NCI-H2081 (cell line): Measurements from ENCODE around the gene CNTN2.

Source experiments
- DNase-seq, 2 experiments: peaks; one replicate each; lab custom pipeline; 2025; lab: John Stamatoyannopoulos, UW

The CNTN2 gene

GRCh38 chr1:205018381-205018780 is 24.6 kb upstream of the CNTN2 start:
- DNase-seq: no peak

- no peak for DNase-seq
Measured at GRCh38 chr1:205020466-205020865, 22.5 kb upstream of the CNTN2 start.

DNA sequence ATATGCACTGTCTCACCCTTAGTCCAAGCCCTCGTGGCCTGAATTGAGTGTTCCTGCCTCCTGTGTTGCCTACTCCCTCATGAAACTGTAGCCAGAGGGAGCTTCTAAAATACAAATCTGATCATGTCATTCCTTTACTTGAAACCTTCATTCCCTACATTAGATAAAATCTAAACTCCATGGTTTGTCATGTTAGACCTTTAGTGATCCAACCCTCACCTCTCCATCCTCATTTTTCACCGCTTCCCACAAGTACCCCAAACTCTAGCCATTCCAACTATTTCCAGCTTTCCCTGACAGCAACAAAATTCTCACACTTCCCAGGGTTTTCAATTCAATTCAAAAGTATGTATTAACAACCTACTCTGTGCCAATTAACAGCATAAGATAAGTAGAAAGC is 18.3 kb upstream of the CNTN2 start:
- DNase-seq: no peak

DNA sequence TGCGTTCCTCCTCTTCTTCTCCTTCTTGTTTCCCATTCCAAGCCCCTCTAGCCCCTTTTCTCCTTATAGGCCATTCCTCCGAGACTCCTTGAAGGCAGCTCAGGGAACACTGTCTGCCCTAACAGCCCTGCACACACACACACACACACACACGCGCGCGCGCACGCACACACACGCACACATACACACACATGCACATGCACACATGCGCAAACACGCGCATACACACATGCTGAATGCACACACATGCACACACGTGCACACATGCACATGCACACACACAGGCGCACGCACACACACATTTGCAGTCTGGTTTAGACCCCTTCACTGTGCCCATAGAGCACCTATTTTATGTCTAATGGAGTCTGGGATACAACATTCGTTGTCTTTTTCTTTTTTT is 17.8 kb upstream of the CNTN2 start:
- DNase-seq: no peak

- no peak for DNase-seq
Measured at GRCh38 chr1:205026181-205026580, 16.8 kb upstream of the CNTN2 start.

DNA sequence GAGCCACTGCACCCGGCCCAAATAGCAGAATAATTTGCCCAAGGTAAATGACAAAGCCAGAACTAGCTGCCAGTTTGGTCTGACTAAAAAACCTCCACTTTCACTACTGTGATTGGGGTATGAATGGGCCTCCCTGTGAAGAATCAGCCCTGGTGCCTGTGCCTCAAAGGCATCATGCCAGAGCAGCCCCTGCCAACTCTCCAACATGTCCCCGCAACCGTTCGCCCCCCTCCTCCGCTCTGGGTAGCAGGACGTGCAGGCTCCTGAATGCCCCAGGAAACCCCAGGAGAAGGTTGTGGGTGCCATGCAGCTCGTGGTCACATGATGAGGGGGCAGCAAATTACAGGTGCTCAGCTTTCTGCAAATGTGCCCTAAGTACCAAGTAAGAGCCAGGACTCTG is 14.6 kb upstream of the CNTN2 start:
- DNase-seq: no peak

GRCh38 chr1:205028924-205029323 is 14.1 kb upstream of the CNTN2 start:
- DNase-seq: no peak

DNA sequence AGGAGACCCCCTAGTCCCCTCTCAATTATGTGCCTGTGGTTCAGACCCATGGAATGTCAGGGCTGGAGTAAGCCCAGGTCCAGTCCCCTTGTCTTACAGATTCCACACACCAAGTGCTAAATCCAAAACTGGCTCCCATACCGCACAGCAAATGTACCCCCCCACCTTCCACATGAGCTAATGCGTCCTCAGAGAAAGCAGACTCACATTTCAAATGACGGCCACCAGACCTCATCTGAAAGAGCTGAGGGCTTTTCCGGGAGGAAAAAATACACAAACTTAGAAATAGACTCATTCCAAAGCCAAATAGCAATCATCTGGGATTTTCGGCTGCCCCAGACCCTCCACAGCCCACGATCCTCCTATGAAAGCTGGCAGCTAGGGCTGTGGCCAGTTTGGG is 12.8 kb upstream of the CNTN2 start:
- no peak for DNase-seq

GRCh38 chr1:205030896-205031295 is 12.1 kb upstream of the CNTN2 start:
- DNase-seq: no peak

DNA sequence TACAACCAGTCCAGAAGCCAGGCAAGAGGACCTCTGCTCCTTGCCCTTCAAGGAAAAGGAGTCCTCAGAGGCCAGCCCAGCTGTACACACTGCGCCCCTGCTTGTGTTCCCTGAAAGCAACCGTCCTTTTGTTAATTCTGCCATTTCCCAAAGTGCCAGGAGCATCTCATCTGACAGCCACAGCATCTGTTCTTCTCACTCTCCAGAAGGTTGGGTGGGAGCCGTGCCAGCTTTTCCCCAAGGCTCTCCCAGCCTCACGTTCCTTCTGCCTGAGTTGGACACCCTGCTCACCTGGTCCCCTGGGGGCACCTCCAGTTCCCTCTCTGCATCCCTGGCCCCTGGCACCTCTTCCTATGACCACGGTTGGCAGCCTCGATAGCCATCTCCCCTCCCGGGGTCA is 10.5 kb upstream of the CNTN2 start:
- no peak for DNase-seq

- DNase-seq: no peak
Measured at GRCh38 chr1:205037539-205037938, 5.5 kb upstream of the CNTN2 start.

GRCh38 chr1:205038132-205038786 is 4.8 kb upstream of the CNTN2 start:
- DNase-seq: no peak

DNA sequence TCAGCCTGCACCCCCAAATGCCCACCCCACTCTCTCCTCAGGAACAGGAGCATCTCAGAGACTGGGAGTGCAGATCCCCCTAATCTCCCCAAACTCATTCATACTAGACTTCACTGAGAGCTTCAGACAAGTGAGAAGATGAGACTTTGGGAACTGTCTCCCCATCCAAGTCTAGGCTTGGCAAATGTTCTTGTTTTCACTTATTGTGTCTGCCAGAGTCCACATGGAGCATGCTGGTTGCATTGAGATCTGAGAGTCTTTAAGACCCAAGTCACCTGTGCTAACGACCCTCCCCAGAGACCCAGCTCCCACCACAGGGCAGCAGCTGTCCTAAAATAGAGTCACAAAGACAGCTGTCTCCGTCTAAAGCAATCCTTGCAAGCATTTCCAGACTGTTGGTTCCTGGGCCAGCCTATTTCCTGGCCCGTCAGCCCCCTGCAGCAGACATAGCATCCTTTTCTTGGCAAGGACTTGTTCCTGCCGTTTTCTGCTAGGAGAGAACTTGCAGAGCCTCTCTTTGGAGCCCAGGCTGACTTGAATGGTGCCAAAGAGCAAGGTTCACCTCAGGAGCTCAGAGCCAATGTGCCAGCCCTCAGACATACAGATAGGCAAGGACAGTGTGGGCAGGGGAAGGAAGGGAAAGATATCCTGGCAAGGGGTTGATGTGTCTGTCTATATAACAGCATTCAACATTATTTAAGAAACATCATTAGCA is 1.9 kb upstream of the CNTN2 start:
- DNase-seq: no peak

DNA sequence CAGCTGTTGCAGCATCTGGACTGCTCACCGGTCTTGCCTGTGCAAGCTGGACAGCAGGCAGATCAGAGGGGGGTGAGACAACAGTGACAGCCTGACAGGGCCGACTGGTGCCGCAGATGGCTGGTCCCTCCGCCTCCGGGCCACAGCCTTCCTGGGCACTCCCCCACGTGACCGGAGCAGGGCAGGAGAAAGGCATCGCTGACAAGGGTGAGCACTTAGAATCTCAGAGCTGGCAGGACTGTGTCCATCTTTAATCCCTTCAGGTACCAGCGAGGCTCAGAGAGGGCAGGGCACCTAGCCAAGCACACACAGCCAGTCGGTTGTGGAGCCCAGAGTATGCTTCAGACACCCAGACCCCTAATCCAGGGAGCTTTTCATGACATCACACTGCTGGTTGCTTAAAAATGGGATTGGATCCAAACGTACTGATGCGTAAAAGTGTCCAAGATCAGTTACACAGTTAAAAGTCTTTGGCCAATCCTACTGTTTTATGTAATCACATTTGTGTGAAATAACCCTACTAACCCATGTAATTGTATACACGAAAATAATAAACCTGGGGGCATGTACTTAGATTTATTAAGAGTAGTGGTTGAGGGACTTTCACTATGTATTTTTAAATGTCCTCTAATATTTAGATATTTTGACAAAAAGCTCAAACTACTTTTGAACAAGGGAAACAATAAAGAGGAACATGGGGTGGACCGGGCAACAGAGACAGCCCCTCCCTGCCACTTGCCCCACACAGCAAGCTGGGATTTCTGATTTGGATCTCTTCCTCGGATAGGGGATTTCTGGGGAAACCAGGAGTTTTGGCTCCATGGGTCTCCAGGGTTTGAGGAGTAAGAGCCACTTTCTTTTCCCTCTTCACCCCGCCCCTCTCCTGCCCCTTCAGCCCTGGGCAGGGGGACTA is 758 bp upstream of the CNTN2 start:
- no peak for DNase-seq

- no peak for DNase-seq
Measured at GRCh38 chr1:205043866-205044265, 854 bp downstream of the CNTN2 start.

- DNase-seq: no peak
Measured at GRCh38 chr1:205044741-205045140, 1.7 kb downstream of the CNTN2 start.

- DNase-seq: no peak
Measured at GRCh38 chr1:205045146-205045545, 2.1 kb downstream of the CNTN2 start.

DNA sequence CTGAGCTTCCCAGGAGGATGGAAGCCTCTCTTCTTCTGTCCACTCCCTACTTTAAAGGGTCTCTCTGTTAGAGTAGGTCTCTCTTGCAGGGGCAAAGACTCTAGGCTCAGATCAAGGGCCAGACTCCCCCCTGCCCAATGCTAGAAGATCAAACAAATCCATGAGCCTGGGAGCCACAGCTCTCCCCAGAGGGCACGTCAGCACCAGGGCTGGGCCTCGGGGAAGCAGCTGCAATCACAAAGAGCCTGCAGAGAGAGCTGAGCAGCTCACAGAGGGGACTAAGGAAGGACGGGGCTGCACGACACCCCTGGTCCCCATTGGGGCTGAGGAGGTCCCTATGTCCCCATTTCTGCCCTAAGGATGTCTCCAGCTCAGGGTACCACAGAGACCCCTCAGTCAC is 3.9 kb downstream of the CNTN2 start:
- DNase-seq: no peak

DNA sequence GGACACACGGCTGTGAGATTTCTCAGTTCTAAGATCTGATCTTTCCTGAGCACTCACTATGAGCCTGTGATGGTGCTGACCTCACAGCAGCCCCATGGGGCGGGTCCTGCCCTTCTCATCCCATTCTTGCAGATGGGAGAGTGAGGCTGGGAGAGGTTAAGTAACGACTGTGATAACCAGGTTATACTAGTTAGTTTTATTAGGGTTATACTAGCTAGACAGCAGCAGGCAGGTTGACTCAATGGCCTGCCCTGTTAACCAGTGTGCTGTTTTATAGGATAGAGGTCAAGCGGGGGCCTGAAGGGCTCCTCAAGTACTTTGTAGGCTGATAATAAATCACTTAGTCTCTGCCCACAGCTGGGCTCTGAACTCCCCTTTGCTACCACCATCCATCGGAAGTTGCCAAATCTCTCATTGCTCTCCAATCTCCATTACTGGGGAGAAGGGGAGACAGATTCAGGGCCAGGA is 4.8 kb downstream of the CNTN2 start:
- no peak for DNase-seq

- DNase-seq: no peak
Measured at GRCh38 chr1:205048382-205048781, 5.4 kb downstream of the CNTN2 start.

DNA sequence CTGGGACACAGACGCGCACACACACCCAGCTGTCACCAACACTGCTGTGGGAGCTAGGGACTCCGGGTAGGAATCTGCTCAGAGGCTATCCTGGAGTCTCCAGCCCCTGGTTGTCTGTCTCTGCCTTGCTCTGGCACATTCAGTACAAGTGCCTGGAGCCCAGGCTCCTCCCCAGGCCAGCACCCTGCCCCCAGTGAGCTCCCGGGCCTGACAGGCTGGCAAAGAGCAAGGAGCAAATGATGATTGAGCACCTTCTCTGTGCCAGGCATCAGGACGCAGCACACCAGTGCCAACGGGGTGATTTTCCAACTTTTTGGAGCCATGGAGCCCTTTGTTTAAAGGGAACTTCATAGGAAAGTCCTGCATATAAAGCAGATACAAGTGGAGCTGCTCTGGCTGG is 6.5 kb downstream of the CNTN2 start:
- DNase-seq: no peak

DNA sequence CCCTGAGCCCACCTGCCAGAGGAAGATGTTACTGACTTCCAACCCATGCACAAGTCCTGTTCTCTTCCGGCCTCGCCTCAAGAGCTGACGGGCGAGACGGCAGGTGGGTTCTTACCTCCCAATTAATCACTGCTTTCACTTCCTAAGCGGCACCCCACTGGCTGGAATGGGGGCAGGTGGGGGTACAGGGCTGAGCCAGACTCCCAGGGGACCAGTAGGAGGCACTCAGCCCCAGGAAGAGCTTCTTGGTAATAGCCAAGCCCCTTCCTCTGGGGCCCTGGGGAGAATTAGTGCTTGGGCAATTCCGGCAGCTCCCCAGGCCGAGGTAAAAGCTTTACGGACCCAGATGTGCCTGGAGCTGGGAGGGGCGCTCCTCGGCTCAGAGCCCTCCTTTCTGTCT is 9.7 kb downstream of the CNTN2 start:
- no peak for DNase-seq

DNA sequence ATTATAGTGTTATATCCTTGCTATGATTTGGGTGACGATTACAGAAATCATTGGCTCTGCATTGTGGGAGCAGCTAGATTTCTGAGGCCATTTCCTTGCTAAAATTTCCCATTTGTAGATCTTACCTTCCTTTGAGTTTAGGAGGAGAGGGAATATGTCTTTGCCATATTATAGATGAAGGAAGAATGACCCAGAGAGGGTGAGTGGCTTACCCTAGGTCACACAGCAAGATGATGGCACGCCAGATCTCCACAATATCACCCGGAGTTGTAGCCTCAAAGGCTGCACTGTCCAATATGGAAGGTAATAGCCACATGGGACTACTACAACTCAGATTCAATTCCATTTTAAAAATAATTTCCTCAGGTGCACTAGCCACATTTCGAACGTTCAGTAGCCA is 10.3 kb downstream of the CNTN2 start:
- DNase-seq: no peak
